Nephron progenitor cell (in vitro differentiated cells): ENCODE measurements around the gene HSBP1L1.

Experiments used
- DNase-seq: peaks from one replicate; pipeline ENCODE4 v3.0.0; 2021
- H3K27ac Mint-ChIP-seq: 2 replicates; pipeline ENCODE4 v1.8.0; 2021; ENCODE audit warnings: mild to moderate bottlenecking, moderate library complexity, mixed read lengths
- H3K27me3 Mint-ChIP-seq: 2 replicates; pipeline ENCODE4 v1.8.0; 2021; ENCODE audit warnings: mild to moderate bottlenecking, low read depth, mixed read lengths; ENCODE audit not compliant: poor library complexity
- H3K36me3 Mint-ChIP-seq: 2 replicates; pipeline ENCODE4 v1.8.0; 2021; ENCODE audit warnings: low read depth, mixed read lengths
- H3K4me1 Mint-ChIP-seq: 2 replicates; pipeline ENCODE4 v1.8.0; 2021; ENCODE audit warnings: mixed read lengths
- H3K4me3 Mint-ChIP-seq: 2 replicates; pipeline ENCODE4 v1.8.0; 2021; ENCODE audit warnings: mild to moderate bottlenecking, moderate library complexity, mixed read lengths
- H3K9me3 Mint-ChIP-seq: 2 replicates; pipeline ENCODE4 v1.8.0; 2021; ENCODE audit warnings: mild to moderate bottlenecking, moderate library complexity, mixed read lengths
- CTCF ChIP-seq: fragments of 200-600 bp; sonication (generic); IDR thresholded peaks from 2 replicates; pipeline ENCODE4 v1.5.0; 2021; ENCODE audit warnings: antibody characterized with exemption

Gene HSBP1L1

GRCh38 chr18:79951545-79952455 is 12.6 kb upstream of the HSBP1L1 start, which contains the start of gene SLC66A2:
TSS of gene SLC66A2 (minus strand) at chr18:79951653. CDS start at chr18:79950926, 727 bp downstream.
- H3K4me1 Mint-ChIP-seq: peaks cover 45% of the 10 kb centered on the region
- peak; percentile 100 for DNase-seq
- peak within 1 kb of the TSS; percentile 83 for H3K4me3 Mint-ChIP-seq
- peaks cover 52% of the 10 kb centered on the region for H3K27me3 Mint-ChIP-seq
- H3K9me3 Mint-ChIP-seq: no peaks in the 10 kb centered on the region
- peaks cover 10% of the 10 kb centered on the region for H3K36me3 Mint-ChIP-seq
- TF ChIP-seq CTCF: no peak
- no peak within 1 kb of the TSS for H3K27ac Mint-ChIP-seq

DNA sequence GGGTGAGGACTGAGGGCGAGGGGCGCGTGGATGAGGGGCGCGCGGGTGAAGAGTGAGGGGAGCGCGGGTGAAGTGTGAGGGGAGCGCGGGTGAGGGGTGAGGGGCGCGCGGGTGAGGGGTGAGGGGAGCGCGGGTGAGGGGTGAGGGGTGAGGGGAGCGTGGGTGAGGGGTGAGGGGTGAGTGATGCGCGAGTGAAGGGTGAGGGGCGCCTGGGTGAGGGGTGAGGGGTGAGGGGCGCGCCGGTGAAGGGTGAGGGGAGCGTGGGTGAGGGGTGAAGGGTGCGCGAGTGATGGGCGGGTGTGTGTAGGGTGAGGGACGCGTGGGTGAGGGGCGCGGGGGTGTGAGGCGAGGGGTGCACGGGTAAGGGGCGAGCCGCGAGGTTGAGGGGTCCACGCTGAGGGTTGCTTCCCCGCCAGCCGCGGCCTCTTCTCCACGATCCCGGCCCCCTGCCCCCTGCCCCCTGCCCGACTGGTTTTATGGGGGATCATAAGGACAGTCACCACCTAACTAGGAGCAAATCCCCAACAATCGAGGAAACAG is 11.9 kb upstream of the HSBP1L1 start:
- no peaks in the 10 kb centered on the region for H3K9me3 Mint-ChIP-seq
- DNase-seq: no peak
- H3K4me1 Mint-ChIP-seq: peaks cover 45% of the 10 kb centered on the region
- H3K27ac Mint-ChIP-seq: no peak overlapping the region
- H3K36me3 Mint-ChIP-seq: peaks cover 10% of the 10 kb centered on the region
- no peak for TF ChIP-seq CTCF
- peaks cover 52% of the 10 kb centered on the region for H3K27me3 Mint-ChIP-seq
- peak overlapping the region; percentile 62 for H3K4me3 Mint-ChIP-seq

GRCh38 chr18:79952996-79953559 is 11.4 kb upstream of the HSBP1L1 start:
- Mint-ChIP-seq H3K9me3 (no peaks in the 10 kb centered on the region), H3K4me1 (peaks cover 40% of the 10 kb centered on the region), H3K27me3 (peaks cover 52% of the 10 kb centered on the region), H3K4me3 (peak overlapping the region; percentile 62), H3K36me3 (peaks cover 9% of the 10 kb centered on the region), H3K27ac (no peak overlapping the region)
- no peak for TF ChIP-seq CTCF
- DNase-seq: no peak

DNA sequence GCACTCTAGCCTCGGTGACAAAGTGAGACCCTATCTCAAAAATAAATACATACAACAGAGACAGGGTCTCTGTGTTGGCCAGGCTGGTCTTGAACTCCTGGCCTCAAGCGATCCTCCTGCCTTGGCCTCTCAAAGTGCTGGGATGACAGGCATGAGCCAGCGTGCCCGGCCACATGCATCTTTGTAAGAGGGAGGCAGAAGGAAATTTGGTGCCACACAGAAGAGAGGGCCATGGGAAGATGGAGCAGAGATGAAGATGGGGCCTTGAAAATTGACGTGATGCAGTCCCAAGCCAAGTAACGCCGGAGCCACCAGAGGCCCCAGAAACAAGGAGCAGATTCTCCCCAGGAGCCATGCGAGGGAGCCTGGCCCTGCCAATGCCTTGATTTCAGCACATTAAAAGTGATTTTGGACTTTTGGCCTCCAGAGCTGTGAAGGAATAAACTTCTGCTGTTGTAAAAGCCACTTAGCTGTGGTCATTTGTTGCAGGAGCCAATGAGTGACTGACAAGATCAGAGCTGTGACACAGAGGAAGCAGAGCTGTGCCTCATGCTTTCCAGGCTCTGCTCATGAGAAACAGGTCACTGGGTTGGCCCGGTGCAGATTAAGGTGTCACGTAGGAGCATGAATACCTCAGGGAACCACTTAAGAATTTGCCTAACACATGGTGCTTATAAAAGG is 10.3 kb upstream of the HSBP1L1 start:
- no peak for DNase-seq
- Mint-ChIP-seq H3K36me3 (no peaks in the 10 kb centered on the region), H3K4me3 (no peak overlapping the region), H3K9me3 (no peaks in the 10 kb centered on the region), H3K27me3 (peaks cover 52% of the 10 kb centered on the region), H3K27ac (no peak overlapping the region), H3K4me1 (peaks cover 30% of the 10 kb centered on the region)
- no peak for TF ChIP-seq CTCF

DNA sequence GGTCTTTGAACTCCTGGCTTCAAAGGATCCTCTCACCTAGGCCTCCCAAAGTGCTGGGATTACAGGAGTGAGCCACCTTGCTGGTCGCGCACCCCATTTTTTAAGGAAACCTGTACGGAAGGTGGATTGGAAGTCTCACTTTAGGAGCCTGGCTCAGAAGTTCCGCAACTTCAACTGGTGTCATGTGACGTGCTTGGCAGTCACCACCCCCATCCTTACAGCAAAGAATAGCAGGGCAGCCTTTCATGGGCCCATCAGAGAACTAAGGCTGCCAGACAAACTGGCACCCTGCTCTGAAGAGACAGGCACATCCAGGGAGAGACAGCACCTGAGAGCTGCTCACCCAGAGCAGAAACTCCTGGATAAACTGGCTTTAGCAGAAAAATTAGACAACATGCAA is 9.7 kb upstream of the HSBP1L1 start:
- H3K4me3 Mint-ChIP-seq: no peak overlapping the region
- no peak for TF ChIP-seq CTCF
- peaks cover 27% of the 10 kb centered on the region for H3K4me1 Mint-ChIP-seq
- H3K27me3 Mint-ChIP-seq: peaks cover 48% of the 10 kb centered on the region
- H3K27ac Mint-ChIP-seq: no peak overlapping the region
- H3K36me3 Mint-ChIP-seq: no peaks in the 10 kb centered on the region
- DNase-seq: no peak
- H3K9me3 Mint-ChIP-seq: no peaks in the 10 kb centered on the region
